HG03457 (cell line): ENCODE data around the gene FLRT1.
"Not testable (repeated sequence)": the region's sequence is repeated elsewhere in the genome, so short reads cannot be mapped to it uniquely, and the experiment has no call there.

Experiments used
- ATAC-seq: cut with Tn5 transposase; IDR thresholded peaks from one replicate; pipeline ENCODE4 v1.9.1; 2021; ENCODE audit warnings: moderate number of reproducible peaks; ENCODE audit not compliant: unreplicated experiment

Gene FLRT1

GRCh38 chr11:64044730-64045393 is 9.1 kb downstream of the FLRT1 start:
- no peak for ATAC-seq

DNA sequence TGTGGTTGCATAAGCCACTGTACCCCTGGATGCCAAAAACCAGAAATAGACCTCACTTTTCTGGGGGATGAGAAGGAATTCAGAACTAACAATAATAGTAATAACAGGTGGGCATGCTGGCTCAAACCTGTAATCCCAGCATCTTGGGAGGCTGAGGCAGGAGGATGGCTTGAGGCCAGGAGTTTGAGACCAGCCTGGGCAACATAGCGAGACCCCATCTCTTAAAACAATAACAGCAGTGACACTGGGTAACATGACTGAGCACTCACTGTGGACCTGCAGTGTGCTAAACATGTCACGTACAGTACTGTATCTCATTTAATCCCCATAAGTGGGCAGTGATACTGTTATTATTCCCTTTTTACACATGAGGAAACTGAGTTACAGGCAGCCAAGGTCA is 10.0 kb downstream of the FLRT1 start:
- no peak for ATAC-seq

DNA sequence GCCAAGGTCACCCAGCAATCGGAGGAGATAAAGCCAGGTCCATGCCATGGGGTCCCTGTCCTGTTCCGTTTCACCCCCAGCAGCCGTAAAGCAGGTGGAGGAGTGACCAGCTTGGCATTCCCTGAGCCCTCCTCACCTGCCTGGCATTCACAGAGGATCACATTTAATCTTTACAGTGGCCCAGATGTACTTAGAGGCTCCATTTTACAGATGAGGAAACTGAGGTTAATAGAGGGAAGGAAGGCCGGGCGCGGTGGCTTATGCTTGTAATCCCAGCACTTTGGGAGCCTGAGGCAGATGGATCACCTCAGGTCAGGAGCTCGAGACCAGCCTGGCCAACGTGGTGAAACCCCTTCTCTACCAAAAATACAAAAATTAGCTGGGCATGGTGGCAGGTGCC is 11.6 kb downstream of the FLRT1 start:
- not testable (repeated sequence) for ATAC-seq

DNA sequence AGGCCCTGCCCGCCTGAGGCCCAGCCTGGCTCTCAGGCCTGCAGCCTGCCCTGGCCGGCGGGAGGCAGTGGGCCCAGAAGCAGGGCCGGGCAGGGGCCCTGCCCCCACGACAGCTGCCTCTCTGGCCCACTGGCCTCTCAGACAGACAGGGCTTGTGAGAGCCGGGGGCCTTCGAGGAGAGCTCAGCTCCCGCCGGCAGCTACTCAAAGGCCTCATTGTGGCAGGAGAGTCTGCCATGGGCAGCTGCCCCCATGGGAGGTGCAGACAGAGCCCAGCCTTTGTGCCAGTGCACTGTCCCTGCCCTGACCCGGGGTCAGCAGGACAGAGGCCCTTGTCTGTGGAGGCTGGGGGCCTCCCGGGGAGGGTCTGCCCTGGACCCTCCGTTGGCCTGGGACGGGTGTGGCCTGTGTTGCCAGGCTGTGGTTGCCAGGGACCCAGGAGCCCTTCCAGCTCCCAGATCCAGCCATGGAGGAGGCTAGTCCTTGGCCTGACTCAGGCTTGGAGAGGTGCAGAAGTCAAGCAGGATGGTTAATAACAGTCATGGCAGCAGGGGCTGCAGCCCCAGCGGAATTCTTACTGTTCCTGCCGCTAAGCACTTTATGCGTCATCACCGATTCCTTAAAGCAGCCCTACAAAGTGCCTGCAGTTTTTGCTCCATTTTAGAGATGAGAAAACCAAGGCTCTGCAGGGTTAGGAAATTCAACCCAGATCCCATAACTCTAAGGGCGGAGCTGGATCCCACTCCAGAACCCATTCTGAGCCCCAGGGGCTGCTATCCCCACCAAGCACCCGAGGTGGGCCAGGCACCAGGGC is 12.5 kb downstream of the FLRT1 start:
- no peak for ATAC-seq

DNA sequence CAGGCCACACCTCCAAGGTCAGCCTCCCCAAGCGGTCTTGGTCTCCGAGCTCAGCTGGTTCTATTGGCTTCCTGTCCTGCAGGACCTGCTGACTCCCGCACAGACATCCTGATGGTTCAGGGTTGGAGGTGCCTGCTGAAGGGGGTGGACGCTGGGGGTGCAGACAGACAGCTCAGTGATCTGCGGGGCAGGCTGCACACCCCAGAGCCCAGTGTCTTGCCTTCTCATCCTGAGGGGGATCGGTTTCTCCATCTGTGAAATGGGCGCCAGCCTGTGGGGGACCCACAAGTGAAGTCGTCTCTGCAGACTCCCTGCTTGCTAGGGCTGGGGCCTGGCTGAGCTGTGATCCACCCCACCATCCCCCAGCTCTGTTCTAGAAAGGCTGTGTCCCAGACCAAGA is 13.8 kb downstream of the FLRT1 start:
- no peak for ATAC-seq

DNA sequence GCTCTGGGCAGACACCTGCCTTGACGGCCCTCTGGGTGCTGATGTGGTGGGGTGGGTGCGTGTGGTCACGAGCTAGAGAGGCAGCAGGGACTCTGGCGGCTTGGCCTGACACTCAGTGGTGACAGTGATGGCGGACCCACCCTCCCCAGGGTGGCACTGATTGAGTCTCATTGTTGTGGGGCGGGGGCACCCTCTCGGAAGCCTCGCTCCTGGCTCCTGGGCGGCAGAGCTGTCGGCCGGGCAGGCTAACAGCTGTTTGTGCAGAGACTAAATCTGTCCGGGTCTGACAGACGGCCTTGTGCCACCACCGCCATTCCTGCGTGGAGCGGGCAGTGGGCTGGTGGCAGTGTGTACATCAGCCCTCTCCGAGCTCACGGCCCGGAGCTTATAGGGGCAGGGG is 15.6 kb downstream of the FLRT1 start:
- no peak for ATAC-seq

- ATAC-seq, result no peak
Observed at GRCh38 chr11:64052436-64052835, 16.7 kb downstream of the FLRT1 start.

- ATAC-seq, result no peak
Observed at GRCh38 chr11:64052938-64053622, 17.3 kb downstream of the FLRT1 start.

- ATAC-seq, result no peak
Observed at GRCh38 chr11:64053699-64054098, 18.0 kb downstream of the FLRT1 start.

GRCh38 chr11:64055077-64055476 is 19.3 kb downstream of the FLRT1 start:
- ATAC-seq, result no peak

- ATAC-seq, result no peak
Observed at GRCh38 chr11:64056213-64056785, 20.6 kb downstream of the FLRT1 start.

DNA sequence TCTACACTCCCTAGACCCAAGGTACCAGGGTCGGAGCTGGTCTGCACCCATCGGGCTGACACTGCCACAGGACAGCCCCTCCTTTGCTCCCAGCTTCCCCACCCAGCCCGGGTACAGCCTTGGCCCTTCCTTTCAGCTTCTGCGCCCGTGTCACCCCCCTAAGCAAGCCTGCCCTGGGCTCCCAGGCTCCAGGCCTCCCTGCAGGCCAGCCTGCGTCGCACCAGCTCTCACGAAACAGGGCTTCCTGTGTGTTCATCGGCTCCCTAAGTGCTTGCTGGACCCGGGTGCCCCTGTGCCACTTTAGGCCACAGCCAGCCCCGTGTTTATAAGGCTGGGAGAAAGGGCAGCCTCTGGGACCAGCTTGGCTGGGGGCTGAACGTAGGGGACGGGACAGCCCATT is 21.1 kb downstream of the FLRT1 start:
- ATAC-seq, result no peak

GRCh38 chr11:64057890-64058289 is 22.2 kb downstream of the FLRT1 start:
- ATAC-seq, result no peak

DNA sequence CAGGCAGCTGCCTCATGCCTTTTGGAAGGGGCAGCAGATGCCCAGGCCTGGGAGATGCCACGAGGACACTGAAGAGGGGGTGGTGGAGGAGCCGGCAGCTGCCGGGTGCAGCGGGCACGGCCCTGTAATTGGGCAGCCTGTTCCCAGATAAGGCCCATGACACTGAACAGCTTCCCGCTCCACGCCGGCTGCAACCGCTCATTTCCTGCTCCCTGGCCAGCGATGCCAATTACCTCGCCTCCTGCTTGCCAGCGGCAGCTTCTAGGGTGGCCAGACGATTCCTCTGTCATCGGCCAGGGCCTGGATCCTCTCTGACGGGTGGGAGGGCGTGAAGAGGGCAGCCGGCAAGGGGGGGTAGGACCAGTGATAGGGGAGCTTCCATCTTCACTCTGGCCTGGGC is 22.8 kb downstream of the FLRT1 start:
- ATAC-seq, result no peak

GRCh38 chr11:64059339-64060140 is 23.8 kb downstream of the FLRT1 start:
- no peak for ATAC-seq

- ATAC-seq, result no peak
Observed at GRCh38 chr11:64060263-64060860, 24.6 kb downstream of the FLRT1 start.

- ATAC-seq, result no peak
Observed at GRCh38 chr11:64060861-64061444, 25.2 kb downstream of the FLRT1 start.

DNA sequence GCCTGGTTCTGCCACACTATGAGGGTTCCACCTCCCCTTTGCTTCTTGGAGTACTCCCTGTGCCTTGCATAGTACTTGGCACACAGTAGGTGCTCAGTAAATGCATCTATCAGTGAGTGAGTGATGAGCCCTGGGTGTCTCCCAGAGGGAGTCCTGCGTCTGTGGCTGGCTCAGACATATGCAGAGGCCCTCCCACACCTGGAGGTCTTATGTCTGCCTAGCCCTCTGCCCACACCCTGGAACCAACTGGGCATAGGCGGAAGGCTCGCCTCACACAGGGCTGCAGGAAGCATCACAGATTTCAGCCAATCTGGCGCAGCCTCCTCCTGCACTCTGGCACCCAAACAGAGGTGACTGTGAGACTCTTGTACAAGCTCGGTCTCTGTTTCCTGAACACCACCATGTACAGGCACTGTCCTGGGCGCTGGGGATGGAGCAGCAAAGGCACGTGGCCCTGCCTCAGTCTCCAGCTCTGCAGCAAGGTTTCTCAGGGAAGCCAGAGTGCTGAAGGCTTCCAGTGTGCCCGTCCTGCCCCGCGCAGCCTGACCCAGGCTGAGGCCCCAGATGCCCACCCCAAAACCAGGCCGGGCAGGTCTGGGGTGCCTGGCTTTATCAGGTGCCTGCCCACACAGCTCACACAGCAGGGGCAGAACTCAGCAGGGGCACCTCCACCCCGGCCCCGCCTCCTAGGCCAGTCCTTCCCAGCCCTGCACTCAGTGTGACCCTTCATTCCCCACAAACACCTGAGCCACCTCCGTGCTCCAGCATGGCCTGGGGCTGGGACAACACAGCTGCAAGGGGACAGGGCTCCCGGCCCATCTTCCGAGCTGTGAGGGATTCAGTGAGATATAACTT is 26.7 kb downstream of the FLRT1 start:
- no peak for ATAC-seq

DNA sequence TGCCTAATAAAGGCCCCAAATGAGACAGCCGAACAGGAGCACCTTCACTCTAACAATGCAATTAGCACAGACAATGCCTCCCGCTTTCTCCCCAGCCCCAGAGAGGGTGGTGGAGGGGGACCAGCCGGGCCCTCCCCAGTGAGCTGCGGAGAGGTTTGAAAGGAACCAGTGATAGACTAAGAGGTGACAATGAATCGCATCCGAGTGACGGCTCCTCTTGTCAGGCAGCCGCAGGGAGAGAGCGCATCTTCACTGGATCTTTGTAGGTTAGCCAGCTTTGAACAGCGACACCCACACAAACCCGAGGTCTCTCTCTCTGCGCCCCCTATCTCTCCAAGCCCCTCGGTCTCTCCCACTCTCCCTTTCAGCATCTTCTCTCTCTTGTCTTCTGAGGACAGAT is 28.0 kb downstream of the FLRT1 start:
- ATAC-seq, result no peak
